GM12892 (cell line): ENCODE results near the gene SOX18.
"Not testable (repeated sequence)": the region's sequence is repeated elsewhere in the genome, so short reads cannot be mapped to it uniquely, and the experiment has no call there.

Experiments
- POLR2A ChIP-seq: IDR thresholded peaks from 2 replicates; pipeline ENCODE4 v1.6.1; 2011; ENCODE audit warnings: low read depth, low read length, control low read depth
- TAF1 ChIP-seq: IDR thresholded peaks from 2 replicates; pipeline ENCODE4 v1.6.1; 2011; ENCODE audit warnings: low read depth, mild to moderate bottlenecking, control low read depth, low read length, borderline replicate concordance

DNA sequence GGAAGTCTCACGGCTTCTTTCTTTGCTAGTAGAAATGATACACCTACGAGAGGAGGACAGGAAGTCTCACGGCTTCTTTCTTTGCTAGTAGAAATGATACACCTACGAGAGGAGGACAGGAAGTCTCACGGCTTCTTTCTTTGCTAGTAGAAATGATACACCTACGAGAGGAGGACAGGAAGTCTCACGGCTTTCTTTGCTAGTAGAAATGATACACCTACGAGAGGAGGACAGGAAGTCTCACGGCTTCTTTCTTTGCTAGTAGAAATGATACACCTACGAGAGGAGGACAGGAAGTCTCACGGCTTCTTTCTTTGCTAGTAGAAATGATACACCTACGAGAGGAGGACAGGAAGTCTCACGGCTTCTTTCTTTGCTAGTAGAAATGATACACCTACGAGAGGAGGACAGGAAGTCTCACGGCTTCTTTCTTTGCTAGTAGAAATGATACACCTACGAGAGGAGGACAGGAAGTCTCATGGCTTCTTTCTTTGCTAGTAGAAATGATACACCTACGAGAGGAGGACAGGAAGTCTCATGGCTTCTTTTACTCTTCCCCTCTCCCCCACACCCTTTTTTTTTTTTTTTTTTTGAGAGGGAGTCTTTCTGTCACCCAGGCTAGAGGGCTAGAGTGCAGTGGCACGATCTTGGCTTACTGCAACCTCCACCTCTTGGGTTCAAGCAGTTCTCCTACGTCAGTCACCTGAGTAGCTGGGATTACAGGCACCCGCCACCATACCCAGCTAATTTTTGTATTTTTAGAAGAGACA is 36.9 kb downstream of the SOX18 start:
- not testable (repeated sequence) for TF ChIP-seq POLR2A, TAF1
